Stimulated activated CD4-positive, alpha-beta T cell treated with anti-CD3 and anti-CD28 coated beads, Interleukin-12 subunit alpha, Interleukin-12 subunit beta, amount 100 ng/mL, for 48 hours (primary cell): Measurements from ENCODE around the gene CDYL2.

Experiments
- DNase-seq, 3 donors: peaks; one replicate each; pipeline ENCODE4 v3.0.0-alpha.2; 2020; ENCODE audit warnings: low read depth in 2 of 3, low spot score in 1 of 3

Gene CDYL2

DNA sequence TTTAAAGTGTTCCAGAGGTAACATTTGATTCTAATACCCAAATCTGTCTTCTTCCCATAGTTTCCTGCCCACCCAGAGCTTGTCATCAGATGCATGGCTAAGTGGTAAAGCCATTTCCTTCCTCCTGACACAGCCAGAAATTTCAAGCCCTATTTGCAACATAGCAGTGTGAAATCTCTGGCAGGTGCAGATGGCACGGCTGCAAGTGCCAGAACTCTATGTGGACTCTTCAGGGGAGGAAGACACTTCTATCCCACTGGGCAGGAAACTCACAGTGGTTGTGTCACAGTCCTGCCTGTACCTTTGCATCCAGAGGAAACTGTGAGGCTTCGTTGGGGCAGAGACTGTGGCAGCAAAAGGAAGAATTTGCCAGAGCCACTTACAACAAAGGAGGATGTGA is 250.4 kb downstream of the CDYL2 start:
- DNase-seq, result no peak

GRCh38 chr16:80552277-80552676 is 252.1 kb downstream of the CDYL2 start:
- no peak for DNase-seq
